Sigmoid colon (tissue), 7 donors: ENCODE results near the gene WHAMM. TPM values are rescaled to one million over a fixed set of nuclear protein-coding genes. Genes with fewer than 3 reads are reported as not detected.

Experiments used
- DNase-seq: peaks from one replicate; pipeline ENCODE4 v3.0.0-alpha.2; 2019
- H3K27ac ChIP-seq, 4 donors: fragments of 200-600 bp; sonication (generic); one replicate each; pipeline ENCODE4 v1.5.1; 2016 to 2019; ENCODE audit warnings: mild to moderate bottlenecking in 1 of 4
- H3K27me3 ChIP-seq, 3 donors: fragments of 200-600 bp; sonication (generic); one replicate each; pipeline ENCODE4 v1.5.1; 2019; ENCODE audit warnings: mild to moderate bottlenecking in 1 of 3
- H3K36me3 ChIP-seq, 4 donors: fragments of 200-600 bp; sonication (generic); one replicate each; pipeline ENCODE4 v1.5.1; 2016 to 2019
- H3K4me1 ChIP-seq, 4 donors: fragments of 200-600 bp; sonication (generic); one replicate each; pipeline ENCODE4 v1.5.1; 2017 to 2019
- H3K4me3 ChIP-seq, 4 donors: fragments of 200-600 bp; sonication (generic); one replicate each; pipeline ENCODE4 v1.5.1; 2017 to 2019; ENCODE audit warnings: mild to moderate bottlenecking in 2 of 4, moderate library complexity in 1 of 4
- H3K9me3 ChIP-seq, 4 donors: fragments of 200-600 bp in 3 of 4; sonication (generic) in 3 of 4; one replicate each; pipeline versions ENCODE4 v1.5.1 to v1.6.1; 2013 to 2019
- CTCF ChIP-seq, 4 experiments: fragments of 450-650 bp in 3 of 4; fragments of 200-600 bp in 1 of 4; IDR thresholded peaks; one replicate each; pipeline ENCODE4 v1.5.1; 2016 to 2019; ENCODE audit warnings: antibody characterized with exemption in 4 of 4, mild to moderate bottlenecking in 3 of 4, moderate library complexity in 2 of 4
- EP300 ChIP-seq, 4 donors: sonication (generic); formaldehyde crosslinking; IDR thresholded peaks; one replicate each; pipeline ENCODE4 v1.6.1; 2017; ENCODE audit warnings: antibody characterized with exemption in 4 of 4
- POLR2A ChIP-seq, 2 donors: fragments of 450-650 bp; IDR thresholded peaks; one replicate each; pipeline ENCODE4 v1.6.1; 2016; ENCODE audit warnings: antibody characterized with exemption in 2 of 2, mild to moderate bottlenecking in 2 of 2, moderate library complexity in 2 of 2
- POLR2AphosphoS5 ChIP-seq, 4 donors: sonication (generic); formaldehyde crosslinking; IDR thresholded peaks; one replicate each; pipeline ENCODE4 v1.6.1; 2017; ENCODE audit warnings: antibody characterized with exemption in 4 of 4
- WGBS, 2 donors: extraction: QIAGEN DNeasy Blood & Tissue Kit; methylation state at CpG; one replicate each; pipeline ENCODE4 v1.1.7; 2013; 5-methylcytosine and 5-hydroxymethylcytosine counted together
- intact Hi-C: fragments of 100-400 bp; cut with DNase I; formaldehyde crosslinking; loops from one replicate; pipeline ENCODE4 v1.15.1; 2023
- polyA plus RNA-seq, 3 donors: library from polyadenylated mRNA; stranded (reverse); fragments of 200-250 nt; gene quantifications; one replicate each; pipeline ENCODE4 v1.2.3, GENCODE V29; 2013
- total RNA-seq, 4 donors: library from RNA; depleted of rRNA; stranded (reverse); fragments of >200 nt; gene quantifications; one replicate each; pipeline ENCODE4 v1.1.0, GENCODE V29; 2016
- donor health status: healthy with polysubstance abuse.
- donor health status: Bipolar disorder and iron deficiency.
- donor health status: healthy.

WHAMM gene
- total and polyA plus RNA-seq, 7 donors: 4.4 to 10.5 (median 7.6) TPM

DNA sequence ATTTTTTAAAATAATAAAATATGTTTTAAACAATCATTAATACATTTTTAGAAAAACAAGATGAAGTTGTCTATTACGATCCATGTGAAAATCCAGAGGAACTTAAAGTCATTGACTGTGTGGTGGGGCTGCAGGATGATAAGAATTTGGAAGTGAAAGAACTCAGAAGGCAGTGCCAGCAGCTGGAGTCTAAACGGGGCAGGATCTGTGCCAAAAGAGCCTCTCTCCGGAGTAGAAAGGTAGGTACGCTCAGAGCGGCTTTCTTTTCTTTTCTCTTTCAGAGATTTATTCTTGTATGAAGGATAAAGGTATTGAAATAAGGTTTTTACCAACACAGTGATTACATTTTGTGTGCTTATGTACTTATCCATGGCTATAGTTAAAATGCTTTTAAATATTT lies 13.6 kb downstream of the WHAMM start:
- Histone ChIP-seq H3K4me3 (no peak overlapping the region), H3K4me1 (no peaks in the 10 kb centered on the region), H3K9me3 (no peaks in the 10 kb centered on the region), H3K27ac (no peak overlapping the region), H3K27me3 (no peaks in the 10 kb centered on the region), H3K36me3 (peaks cover 24 to 95% (median 53%) of the 10 kb centered on the region in 4 donors)
- 94 to 96% methylated on average over 5 of the region's 5 CpGs for WGBS, 2 donors
- no peak for DNase-seq
- intact Hi-C loops: no loop called here
- no peak for TF ChIP-seq POLR2A (IDR thresholded peaks at IDR 0.05)
- TF ChIP-seq EP300 (IDR thresholded peaks at IDR 0.05): no peak
- TF ChIP-seq CTCF (IDR thresholded peaks at IDR 0.05): no peak
- TF ChIP-seq POLR2AphosphoS5 (IDR thresholded peaks at IDR 0.05): no peak

DNA sequence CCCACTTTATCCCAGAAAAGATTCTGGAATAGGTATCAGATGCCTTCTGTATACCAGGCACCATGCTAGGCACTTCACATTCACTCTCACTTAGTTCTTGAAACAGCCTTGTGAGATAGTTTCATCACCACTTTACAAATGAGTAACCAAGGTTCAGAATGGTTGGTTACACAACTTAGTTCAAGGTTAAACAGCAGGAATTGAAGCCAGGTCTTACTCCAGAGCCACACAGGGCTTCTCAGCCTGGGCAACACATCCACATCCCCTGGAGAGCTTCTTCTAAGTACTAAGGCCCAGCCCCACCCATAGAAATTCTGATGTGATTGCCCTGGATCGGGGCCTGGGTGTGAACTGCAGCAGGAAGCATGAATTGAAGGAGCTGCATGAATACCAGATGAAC lies 18.6 kb downstream of the WHAMM start:
- no peaks in the 10 kb centered on the region for H3K27me3 ChIP-seq
- peaks cover 0 to 12% (median 0%) of the 10 kb centered on the region in 4 donors for H3K4me1 ChIP-seq
- H3K9me3 ChIP-seq: no peaks in the 10 kb centered on the region
- H3K4me3 ChIP-seq: no peak overlapping the region
- TF ChIP-seq POLR2A (IDR thresholded peaks at IDR 0.05) (no peak), CTCF (IDR thresholded peaks at IDR 0.05) (no peak), POLR2AphosphoS5 (IDR thresholded peaks at IDR 0.05) (no peak), EP300 (IDR thresholded peaks at IDR 0.05) (no peak)
- DNase-seq: no peak
- WGBS, 2 donors: 31 to 68% methylated on average over 1 of the region's 1 CpG
- peaks cover 33 to 99% (median 78%) of the 10 kb centered on the region in 4 donors for H3K36me3 ChIP-seq
- intact Hi-C loops: no loop called here
- no peak overlapping the region for H3K27ac ChIP-seq

DNA sequence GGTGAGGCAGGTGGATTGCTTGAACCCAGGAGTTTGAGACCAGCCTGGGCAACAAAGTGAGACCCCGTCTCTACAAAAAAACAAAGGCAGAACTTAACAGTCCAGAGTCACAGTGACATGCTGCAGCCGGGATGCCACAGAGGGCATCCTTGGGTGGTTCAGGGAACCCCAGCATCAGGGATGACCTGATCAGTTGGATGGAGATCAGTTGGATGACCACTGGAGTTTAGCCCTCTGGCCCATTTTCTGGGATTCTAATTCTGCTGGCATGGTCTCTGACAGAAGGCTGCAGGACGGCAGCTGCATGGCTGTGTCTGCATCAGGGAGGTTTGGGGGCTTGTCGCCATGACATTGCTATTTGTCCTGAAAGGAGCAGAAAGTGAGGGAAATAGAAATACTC lies 19.8 kb downstream of the WHAMM start:
- Histone ChIP-seq H3K9me3 (no peaks in the 10 kb centered on the region), H3K4me1 (peaks cover 0 to 12% (median 0%) of the 10 kb centered on the region in 4 donors), H3K27ac (no peak overlapping the region), H3K4me3 (no peak overlapping the region), H3K36me3 (peaks cover 37 to 99% (median 83%) of the 10 kb centered on the region in 4 donors), H3K27me3 (no peaks in the 10 kb centered on the region)
- TF ChIP-seq CTCF (IDR thresholded peaks at IDR 0.05): no peak
- no peak for TF ChIP-seq POLR2A (IDR thresholded peaks at IDR 0.05)
- no peak for TF ChIP-seq EP300 (IDR thresholded peaks at IDR 0.05)
- no peak for TF ChIP-seq POLR2AphosphoS5 (IDR thresholded peaks at IDR 0.05)
- DNase-seq: no peak
- intact Hi-C loops: no loop called here
- 96% methylated on average over 4 of the region's 4 CpGs for WGBS, 2 donors

DNA sequence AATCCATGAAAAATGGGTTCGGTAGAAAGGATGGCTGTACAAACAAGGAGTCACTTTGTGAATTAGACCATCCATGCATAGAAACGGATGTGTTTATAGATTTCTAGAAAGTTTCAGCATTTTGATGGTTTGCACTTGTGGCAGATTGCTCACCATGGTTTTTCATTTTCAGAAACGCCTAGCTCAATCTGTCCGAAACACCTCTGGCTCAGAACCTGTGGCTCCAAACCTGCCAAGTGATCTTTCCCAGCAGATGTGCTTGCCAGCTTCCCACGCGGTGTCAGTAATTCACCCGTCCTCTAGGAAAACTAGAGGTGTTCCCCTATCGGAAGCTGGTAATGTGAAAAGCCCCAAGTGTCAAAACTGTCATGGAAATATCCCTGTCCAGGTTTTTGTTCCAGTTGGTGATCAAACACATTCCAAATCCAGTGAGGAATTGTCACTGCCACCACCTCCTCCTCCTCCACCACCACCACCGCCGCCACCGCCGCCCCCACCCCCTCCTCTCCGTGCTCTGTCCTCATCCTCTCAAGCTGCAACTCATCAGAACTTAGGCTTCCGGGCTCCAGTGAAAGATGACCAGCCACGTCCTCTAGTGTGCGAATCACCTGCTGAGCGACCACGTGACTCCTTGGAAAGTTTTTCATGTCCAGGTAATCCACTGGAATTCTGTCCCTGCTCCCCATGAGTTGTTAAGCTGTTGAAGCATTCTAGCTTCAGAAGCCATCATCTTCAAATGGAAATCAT lies 21.2 kb downstream of the WHAMM start:
- intact Hi-C loops: no loop called here
- 93 to 94% methylated on average over 18 of the region's 18 CpGs for WGBS, 2 donors
- DNase-seq: no peak

More for the DNA sequence above, 21.2 kb downstream of the WHAMM start:
- H3K27ac ChIP-seq: no peak overlapping the region
- no peak for TF ChIP-seq CTCF (IDR thresholded peaks at IDR 0.05)
- no peak for TF ChIP-seq POLR2AphosphoS5 (IDR thresholded peaks at IDR 0.05)
- no peak for TF ChIP-seq POLR2A (IDR thresholded peaks at IDR 0.05)
- TF ChIP-seq EP300 (IDR thresholded peaks at IDR 0.05): no peak
- peaks cover 0 to 12% (median 0%) of the 10 kb centered on the region in 4 donors for H3K4me1 ChIP-seq
- no peaks in the 10 kb centered on the region for H3K27me3 ChIP-seq
- H3K36me3 ChIP-seq: peaks cover 40 to 99% (median 83%) of the 10 kb centered on the region in 4 donors
- no peak overlapping the region for H3K4me3 ChIP-seq
- no peaks in the 10 kb centered on the region for H3K9me3 ChIP-seq
